Measurements from ENCODE around the gene CMTR1.
A peak's percentile ranks its signal among the peaks of the same experiment; 100 is the strongest.

Gene CMTR1

DNA sequence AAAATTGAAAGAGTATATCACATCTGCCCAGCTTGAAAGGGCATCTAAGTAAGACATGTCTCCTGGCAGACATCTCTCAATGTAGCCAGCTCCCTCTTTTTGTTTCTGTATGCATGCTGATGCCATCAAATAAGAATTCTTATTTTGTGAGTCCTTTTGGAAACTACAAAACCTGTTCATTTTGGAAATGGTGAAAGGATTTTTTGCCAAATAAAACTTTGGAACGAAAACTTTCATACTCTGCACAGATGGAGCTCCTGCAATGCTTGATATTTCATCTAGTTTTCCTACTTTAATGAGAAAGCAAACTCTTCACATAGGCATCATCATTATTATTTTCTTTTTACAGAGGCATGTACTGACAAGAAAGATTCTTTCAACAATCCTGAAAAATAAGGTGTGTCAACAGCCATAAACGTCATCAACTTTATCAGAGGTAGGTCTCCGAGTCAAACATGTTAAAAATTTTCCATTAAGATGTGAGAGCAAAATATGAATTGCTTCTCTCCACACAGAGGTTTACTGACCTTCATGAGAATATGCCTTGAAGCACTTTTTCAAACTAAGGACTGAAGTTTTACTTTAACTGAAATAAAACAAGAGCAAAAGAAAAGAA is 26.2 kb upstream of the CMTR1 start:
- no peak overlapping the region for H3K9ac ChIP-seq (ENCODE audit: low read depth, low read length)
- H3K27me3 ChIP-seq (ENCODE audit: control insufficient read depth, insufficient read depth, low read length), result no peaks in the 10 kb centered on the region
- H3K4me1 ChIP-seq (ENCODE audit: control insufficient read depth, insufficient read depth, low read length), result no peaks in the 10 kb centered on the region
- H3K4me3 ChIP-seq (ENCODE audit: low read depth, low read length), result no peak overlapping the region
- H3K9me3 ChIP-seq (ENCODE audit: control insufficient read depth, insufficient read depth, low read length), result no peaks in the 10 kb centered on the region
- no peaks in the 10 kb centered on the region for H3K36me3 ChIP-seq (ENCODE audit: control insufficient read depth, insufficient read depth, low read length)
- H3K27ac ChIP-seq (ENCODE audit: low read depth, low read length), result no peak overlapping the region

DNA sequence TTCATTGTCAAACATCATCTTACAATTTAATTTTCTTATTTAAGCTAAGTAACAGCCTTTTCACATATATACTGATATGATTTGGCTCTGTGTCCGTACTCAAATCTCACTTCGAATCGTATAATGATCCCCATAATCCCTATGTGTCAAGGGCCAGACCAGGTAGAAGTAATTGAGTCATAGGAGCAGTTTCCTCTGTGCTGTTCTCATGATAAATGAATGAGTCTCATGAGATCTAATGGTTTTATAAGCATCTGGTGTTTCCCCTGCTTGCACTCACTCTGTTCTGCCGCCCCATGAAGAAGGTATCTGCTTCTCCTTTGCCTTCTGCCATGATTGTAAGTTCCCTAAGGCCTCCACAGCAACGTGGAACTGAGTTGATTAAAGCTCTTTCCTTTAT is 25.1 kb upstream of the CMTR1 start:
- no peaks in the 10 kb centered on the region for H3K27me3 ChIP-seq (ENCODE audit: control insufficient read depth, insufficient read depth, low read length)
- no peak overlapping the region for H3K9ac ChIP-seq (ENCODE audit: low read depth, low read length)
- no peaks in the 10 kb centered on the region for H3K9me3 ChIP-seq (ENCODE audit: control insufficient read depth, insufficient read depth, low read length)
- no peaks in the 10 kb centered on the region for H3K4me1 ChIP-seq (ENCODE audit: control insufficient read depth, insufficient read depth, low read length)
- H3K36me3 ChIP-seq (ENCODE audit: control insufficient read depth, insufficient read depth, low read length), result no peaks in the 10 kb centered on the region
- no peak overlapping the region for H3K27ac ChIP-seq (ENCODE audit: low read depth, low read length)
- no peak overlapping the region for H3K4me3 ChIP-seq (ENCODE audit: low read depth, low read length)

DNA sequence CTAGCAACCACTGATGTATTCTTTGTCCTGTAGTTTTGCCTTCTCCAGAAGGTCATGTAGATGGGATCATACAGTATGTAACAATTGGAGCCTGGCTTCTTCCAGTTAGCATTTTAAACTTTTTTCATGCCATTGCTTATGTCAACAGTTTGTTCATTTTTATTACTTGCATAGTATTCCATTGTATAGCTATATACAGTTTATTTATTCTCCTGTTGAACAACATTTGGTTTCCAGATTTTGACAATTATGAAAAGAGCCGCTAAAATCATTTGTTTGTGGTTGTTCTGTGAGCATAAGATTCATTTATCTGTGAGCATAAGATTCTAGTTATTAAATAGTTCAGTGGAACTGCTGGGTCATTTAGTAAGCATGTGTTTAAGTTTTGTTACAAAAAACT is 23.5 kb upstream of the CMTR1 start:
- Histone ChIP-seq H3K36me3 (ENCODE audit: control insufficient read depth, insufficient read depth, low read length) (no peaks in the 10 kb centered on the region), H3K4me1 (ENCODE audit: control insufficient read depth, insufficient read depth, low read length) (no peaks in the 10 kb centered on the region), H3K27ac (ENCODE audit: low read depth, low read length) (no peak overlapping the region), H3K9me3 (ENCODE audit: control insufficient read depth, insufficient read depth, low read length) (no peaks in the 10 kb centered on the region), H3K9ac (ENCODE audit: low read depth, low read length) (no peak overlapping the region), H3K27me3 (ENCODE audit: control insufficient read depth, insufficient read depth, low read length) (no peaks in the 10 kb centered on the region), H3K4me3 (ENCODE audit: low read depth, low read length) (no peak overlapping the region)

DNA sequence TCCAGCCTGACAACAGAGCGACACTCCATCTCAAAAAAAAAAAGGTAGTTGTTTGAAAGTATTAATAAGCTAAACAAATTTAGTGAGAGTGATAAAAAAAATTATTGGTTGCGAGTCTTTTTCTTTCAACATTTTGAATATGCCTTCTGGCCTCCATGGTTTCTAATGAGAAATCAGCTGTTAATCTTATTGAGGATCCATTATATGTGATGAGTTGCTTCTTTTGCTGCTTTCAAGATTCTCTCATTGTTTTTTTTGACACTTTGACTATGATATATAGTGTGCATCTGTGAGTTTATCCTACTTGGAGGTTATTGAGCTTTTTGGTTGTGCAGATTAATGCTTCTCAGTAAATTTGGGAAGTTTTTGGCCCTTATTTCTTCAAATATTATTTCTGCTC is 15.6 kb upstream of the CMTR1 start:
- H3K36me3 ChIP-seq (ENCODE audit: control insufficient read depth, insufficient read depth, low read length), result no peaks in the 10 kb centered on the region
- H3K27ac ChIP-seq (ENCODE audit: low read depth, low read length), result no peak overlapping the region
- no peaks in the 10 kb centered on the region for H3K4me1 ChIP-seq (ENCODE audit: control insufficient read depth, insufficient read depth, low read length)
- no peak overlapping the region for H3K4me3 ChIP-seq (ENCODE audit: low read depth, low read length)
- no peak overlapping the region for H3K9ac ChIP-seq (ENCODE audit: low read depth, low read length)
- H3K9me3 ChIP-seq (ENCODE audit: control insufficient read depth, insufficient read depth, low read length), result no peaks in the 10 kb centered on the region
- no peaks in the 10 kb centered on the region for H3K27me3 ChIP-seq (ENCODE audit: control insufficient read depth, insufficient read depth, low read length)

DNA sequence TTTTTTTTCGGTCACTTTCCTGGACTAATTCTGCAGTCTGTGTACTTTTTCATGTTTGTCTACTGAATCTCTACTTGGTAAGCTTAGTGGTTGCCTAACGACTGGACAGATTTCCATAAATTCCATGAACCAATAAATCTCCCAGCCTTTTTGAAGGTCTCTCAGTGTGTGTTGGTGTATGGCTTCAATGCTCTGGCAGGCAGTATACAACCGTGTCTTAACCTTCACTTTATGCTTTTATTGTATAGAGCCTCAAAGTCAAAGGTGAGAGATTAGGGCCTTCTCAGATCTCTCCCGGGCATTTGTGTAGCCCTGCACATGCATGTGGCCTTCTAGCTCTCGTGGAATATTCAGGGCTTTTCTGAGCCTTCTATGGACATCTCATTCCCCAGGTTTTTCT is 14.3 kb upstream of the CMTR1 start:
- H3K4me1 ChIP-seq (ENCODE audit: control insufficient read depth, insufficient read depth, low read length), result no peaks in the 10 kb centered on the region
- H3K9me3 ChIP-seq (ENCODE audit: control insufficient read depth, insufficient read depth, low read length), result no peaks in the 10 kb centered on the region
- H3K9ac ChIP-seq (ENCODE audit: low read depth, low read length), result no peak overlapping the region
- no peak overlapping the region for H3K4me3 ChIP-seq (ENCODE audit: low read depth, low read length)
- H3K27ac ChIP-seq (ENCODE audit: low read depth, low read length), result no peak overlapping the region
- H3K36me3 ChIP-seq (ENCODE audit: control insufficient read depth, insufficient read depth, low read length), result no peaks in the 10 kb centered on the region
- H3K27me3 ChIP-seq (ENCODE audit: control insufficient read depth, insufficient read depth, low read length), result no peaks in the 10 kb centered on the region

DNA sequence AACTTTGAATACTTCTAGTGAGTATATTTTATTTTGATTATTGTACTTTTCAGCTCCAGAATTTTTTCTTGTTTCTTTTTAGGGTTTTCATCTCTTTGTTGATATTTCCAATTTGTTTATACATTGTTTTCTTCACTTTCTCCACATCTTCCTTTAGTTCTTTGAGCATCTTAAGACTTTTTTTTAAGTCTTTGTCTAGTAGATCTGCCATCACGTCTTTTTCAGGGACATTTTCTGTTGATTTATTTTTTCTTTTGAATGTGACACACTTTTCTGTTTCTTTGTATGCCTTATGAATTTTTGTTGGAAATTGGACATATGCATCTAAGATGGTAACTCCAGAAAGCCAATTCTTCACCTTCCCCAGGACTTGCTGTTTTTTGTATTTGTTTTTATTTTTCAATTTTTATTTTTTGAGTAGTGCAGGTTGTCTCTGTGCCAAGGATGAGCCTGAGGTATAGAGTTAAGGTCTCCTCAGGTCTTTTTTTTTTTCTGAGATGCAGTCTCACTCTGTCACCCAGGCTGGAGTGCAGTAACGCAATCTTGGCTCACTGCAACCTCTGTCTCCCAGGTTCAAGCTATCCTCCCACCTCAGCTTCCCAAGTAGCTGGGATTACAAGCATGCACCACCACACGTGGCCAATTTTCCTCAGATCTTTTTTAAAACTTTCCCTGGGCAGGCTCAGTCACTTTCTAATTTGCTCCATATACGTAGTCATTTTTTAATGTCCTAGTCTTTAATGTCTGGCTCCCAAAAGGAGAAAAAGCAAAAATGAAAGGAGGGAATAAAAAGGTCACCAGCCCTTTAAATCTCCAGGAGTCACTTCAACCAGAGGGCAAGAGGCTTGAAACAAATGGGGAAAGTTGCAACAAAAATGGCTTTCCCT is 6.7 kb upstream of the CMTR1 start:
- H3K9me3 ChIP-seq (ENCODE audit: control insufficient read depth, insufficient read depth, low read length), result 0 out of 2 replicates have a peak, but pooled peaks cover 6% of the 10 kb centered on the region
- H3K4me3 ChIP-seq (ENCODE audit: low read depth, low read length), result no peak overlapping the region
- H3K27me3 ChIP-seq (ENCODE audit: control insufficient read depth, insufficient read depth, low read length), result no peaks in the 10 kb centered on the region
- H3K27ac ChIP-seq (ENCODE audit: low read depth, low read length), result no peak overlapping the region
- H3K9ac ChIP-seq (ENCODE audit: low read depth, low read length), result no peak overlapping the region
- H3K36me3 ChIP-seq (ENCODE audit: control insufficient read depth, insufficient read depth, low read length), result no peaks in the 10 kb centered on the region
- no peaks in the 10 kb centered on the region for H3K4me1 ChIP-seq (ENCODE audit: control insufficient read depth, insufficient read depth, low read length)

DNA sequence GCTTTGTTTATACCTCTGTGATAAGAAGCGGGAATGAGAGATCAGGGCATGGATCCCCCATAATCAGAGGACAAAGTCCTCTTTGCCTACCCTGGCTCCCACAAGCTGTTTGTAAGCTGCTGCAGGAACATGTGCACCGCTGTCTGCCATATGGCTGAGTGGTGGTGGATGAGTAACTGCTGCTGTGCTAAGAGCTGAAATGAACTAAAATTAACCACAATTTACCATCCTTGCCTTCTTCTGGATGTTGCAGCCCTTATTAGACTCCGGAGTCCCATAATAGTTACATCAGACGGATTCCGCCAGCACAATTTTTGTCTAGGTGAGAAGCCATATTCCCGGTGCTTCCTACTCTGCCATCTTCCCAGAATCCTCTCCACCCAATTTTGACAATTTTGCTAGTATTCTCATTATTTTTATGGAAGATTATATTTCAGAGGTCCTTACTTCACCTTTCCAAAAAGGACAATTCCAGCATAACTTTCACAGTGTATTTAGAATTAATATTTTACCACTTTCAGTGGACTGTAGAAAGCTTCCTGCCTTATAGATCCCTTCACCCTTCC is 6.0 kb upstream of the CMTR1 start:
- H3K4me3 ChIP-seq (ENCODE audit: low read depth, low read length), result no peak overlapping the region
- no peaks in the 10 kb centered on the region for H3K36me3 ChIP-seq (ENCODE audit: control insufficient read depth, insufficient read depth, low read length)
- H3K9me3 ChIP-seq (ENCODE audit: control insufficient read depth, insufficient read depth, low read length), result 0 out of 2 replicates have a peak, but pooled peaks cover 6% of the 10 kb centered on the region
- no peak overlapping the region for H3K27ac ChIP-seq (ENCODE audit: low read depth, low read length)
- H3K4me1 ChIP-seq (ENCODE audit: control insufficient read depth, insufficient read depth, low read length), result no peaks in the 10 kb centered on the region
- H3K9ac ChIP-seq (ENCODE audit: low read depth, low read length), result no peak overlapping the region
- no peaks in the 10 kb centered on the region for H3K27me3 ChIP-seq (ENCODE audit: control insufficient read depth, insufficient read depth, low read length)

DNA sequence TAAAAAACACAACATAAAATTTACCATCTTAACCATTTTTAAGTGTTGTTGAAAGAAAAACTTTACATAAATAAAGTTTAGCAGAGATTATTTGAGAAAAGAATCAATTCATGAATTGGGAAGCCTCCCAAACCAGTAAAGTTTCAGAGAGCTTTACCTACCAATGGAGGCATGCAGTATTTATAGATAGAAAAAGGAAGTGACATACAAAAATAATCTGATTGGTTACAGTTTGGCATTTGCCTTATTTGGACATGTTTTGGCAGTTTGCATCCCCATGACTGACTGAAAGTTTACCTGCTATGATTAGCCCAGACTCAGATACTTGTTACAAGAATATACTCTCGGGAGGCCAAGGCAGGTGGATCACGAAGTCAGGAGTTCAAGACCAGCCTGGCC is 3.7 kb upstream of the CMTR1 start:
- Histone ChIP-seq H3K9ac (ENCODE audit: low read depth, low read length) (no peak overlapping the region), H3K27ac (ENCODE audit: low read depth, low read length) (no peak overlapping the region), H3K9me3 (ENCODE audit: control insufficient read depth, insufficient read depth, low read length) (0 out of 2 replicates have a peak, but pooled peaks cover 6% of the 10 kb centered on the region), H3K27me3 (ENCODE audit: control insufficient read depth, insufficient read depth, low read length) (no peaks in the 10 kb centered on the region), H3K36me3 (ENCODE audit: control insufficient read depth, insufficient read depth, low read length) (no peaks in the 10 kb centered on the region), H3K4me3 (ENCODE audit: low read depth, low read length) (no peak overlapping the region), H3K4me1 (ENCODE audit: control insufficient read depth, insufficient read depth, low read length) (peaks cover 6% of the 10 kb centered on the region; the same call in 1 of the 2 replicates)

DNA sequence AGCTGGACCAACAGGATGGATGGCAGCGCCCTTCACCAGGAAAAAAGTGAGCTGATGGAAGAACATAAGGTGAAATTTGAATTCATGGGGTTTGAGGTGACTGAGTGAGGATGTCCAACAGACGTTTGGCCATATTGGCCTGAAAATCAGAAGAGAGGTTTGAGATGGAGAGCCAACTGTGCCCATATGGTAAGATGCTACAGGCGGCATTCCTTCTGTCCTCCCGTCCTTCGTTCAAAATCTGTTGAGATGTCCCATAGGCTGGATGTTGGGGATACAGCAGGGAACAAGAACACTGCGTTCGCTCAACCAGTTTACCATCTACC is 468 bp upstream of the CMTR1 start:
- peaks cover 6% of the 10 kb centered on the region; the same call in 1 of the 2 replicates for H3K4me1 ChIP-seq (ENCODE audit: control insufficient read depth, insufficient read depth, low read length)
- peak overlapping the region; percentile 87 for H3K4me3 ChIP-seq (ENCODE audit: low read depth, low read length)
- H3K27ac ChIP-seq (ENCODE audit: low read depth, low read length), result peak overlapping the region; percentile 82
- no peaks in the 10 kb centered on the region for H3K9me3 ChIP-seq (ENCODE audit: control insufficient read depth, insufficient read depth, low read length)
- peaks cover 19% of the 10 kb centered on the region for H3K36me3 ChIP-seq (ENCODE audit: control insufficient read depth, insufficient read depth, low read length)
- H3K27me3 ChIP-seq (ENCODE audit: control insufficient read depth, insufficient read depth, low read length), result no peaks in the 10 kb centered on the region
- peak overlapping the region; percentile 73 for H3K9ac ChIP-seq (ENCODE audit: low read depth, low read length)

DNA sequence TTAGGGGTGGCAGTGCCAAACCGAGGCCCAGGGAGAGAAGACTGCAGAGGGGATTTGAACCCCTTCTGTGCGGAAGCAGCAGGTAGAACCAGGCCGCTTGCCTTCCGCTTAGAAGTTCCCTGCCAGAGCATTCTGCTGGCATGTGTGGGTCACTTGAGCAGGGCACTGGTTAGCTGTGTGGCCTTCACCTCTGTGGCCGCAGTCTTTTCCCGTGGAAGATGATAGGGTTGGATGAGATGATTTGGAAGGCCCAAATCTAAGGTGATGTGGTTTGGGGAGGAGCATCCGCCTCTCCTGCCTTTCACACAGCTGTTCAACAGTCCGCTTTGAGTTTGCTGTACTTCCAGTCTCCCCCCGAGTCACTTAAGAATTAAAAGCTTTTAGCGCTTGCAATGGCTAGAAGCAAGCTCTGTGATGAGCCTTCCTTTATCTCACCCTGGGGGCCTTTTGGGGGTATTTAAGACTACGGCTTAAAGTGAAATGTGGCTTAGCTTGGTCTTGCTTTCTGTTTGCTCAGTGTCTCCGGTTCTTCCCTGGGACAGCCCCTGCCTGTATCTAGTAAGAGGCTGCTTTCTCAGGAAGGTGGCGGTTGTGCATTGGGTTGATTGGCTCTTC is 743 bp downstream of the CMTR1 start:
- H3K27me3 ChIP-seq (ENCODE audit: control insufficient read depth, insufficient read depth, low read length), result no peaks in the 10 kb centered on the region

DNA sequence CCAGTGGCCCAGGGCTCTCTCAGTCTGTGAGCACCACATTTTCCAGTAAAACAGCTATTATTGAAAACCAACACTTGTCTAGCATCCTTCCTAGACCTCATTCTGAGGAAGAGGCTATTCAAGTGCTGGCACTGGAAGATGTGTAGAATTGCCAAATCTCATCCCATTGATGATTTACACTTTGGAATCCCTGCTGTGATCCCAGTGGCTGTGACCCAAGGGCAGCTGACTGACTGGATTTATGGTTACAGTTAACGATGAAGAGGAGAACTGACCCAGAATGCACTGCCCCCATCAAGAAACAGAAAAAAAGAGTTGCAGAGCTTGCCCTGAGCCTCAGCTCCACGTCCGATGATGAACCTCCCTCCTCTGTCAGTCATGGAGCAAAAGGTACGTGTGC is 2.4 kb downstream of the CMTR1 start:
- Histone ChIP-seq H3K9me3 (ENCODE audit: control insufficient read depth, insufficient read depth, low read length) (no peaks in the 10 kb centered on the region), H3K9ac (ENCODE audit: low read depth, low read length) (no peak overlapping the region), H3K27ac (ENCODE audit: low read depth, low read length) (no peak overlapping the region), H3K27me3 (ENCODE audit: control insufficient read depth, insufficient read depth, low read length) (no peaks in the 10 kb centered on the region), H3K4me3 (ENCODE audit: low read depth, low read length) (no peak overlapping the region), H3K36me3 (ENCODE audit: control insufficient read depth, insufficient read depth, low read length) (peaks cover 37% of the 10 kb centered on the region), H3K4me1 (ENCODE audit: control insufficient read depth, insufficient read depth, low read length) (peaks cover 6% of the 10 kb centered on the region; the same call in 1 of the 2 replicates)

More for the DNA sequence above, 743 bp downstream of the CMTR1 start:
- peak overlapping the region; percentile 73 for H3K9ac ChIP-seq (ENCODE audit: low read depth, low read length)
- peaks cover 6% of the 10 kb centered on the region; the same call in 1 of the 2 replicates for H3K4me1 ChIP-seq (ENCODE audit: control insufficient read depth, insufficient read depth, low read length)
- H3K9me3 ChIP-seq (ENCODE audit: control insufficient read depth, insufficient read depth, low read length), result no peaks in the 10 kb centered on the region
- peaks cover 30% of the 10 kb centered on the region for H3K36me3 ChIP-seq (ENCODE audit: control insufficient read depth, insufficient read depth, low read length)
- peak overlapping the region; percentile 87 for H3K4me3 ChIP-seq (ENCODE audit: low read depth, low read length)
- H3K27ac ChIP-seq (ENCODE audit: low read depth, low read length), result peak overlapping the region; percentile 82

All from HUES48 (cell line).